HAP-1 (cell line): ENCODE results near the gene DERL2.

Experiments used
- DNase-seq, 2 experiments: peaks; one replicate each; pipeline ENCODE4 v3.0.0-alpha.2; 2016 to 2020; ENCODE audit warnings: low spot score in 2 of 2
- H3K27me3 ChIP-seq: fragments of 250-450 bp; sonication (Bioruptor Pico); 2 replicates; pipeline ENCODE4 v1.5.1; 2020; ENCODE audit warnings: low read depth, mild to moderate bottlenecking, moderate library complexity
- H3K36me3 ChIP-seq: fragments of 250-450 bp; sonication (Bioruptor Pico); replicated peaks from 2 replicates; pipeline ENCODE4 v1.5.1; 2020; ENCODE audit warnings: mild to moderate bottlenecking
- H3K4me1 ChIP-seq: fragments of 250-450 bp; sonication (Bioruptor Pico); 2 replicates; pipeline ENCODE4 v1.5.1; 2020; ENCODE audit warnings: mild to moderate bottlenecking
- H3K4me3 ChIP-seq: fragments of 250-450 bp; sonication (Bioruptor Pico); 2 replicates; pipeline ENCODE4 v1.5.1; 2020; ENCODE audit warnings: mild to moderate bottlenecking, moderate library complexity
- H3K9me3 ChIP-seq: fragments of 250-450 bp; sonication (Bioruptor Pico); 2 replicates; pipeline ENCODE4 v1.5.1; 2020; ENCODE audit warnings: mild to moderate bottlenecking, moderate library complexity
- in situ Hi-C: fragments of 300-500 bp; cut with MboI; formaldehyde crosslinking; loops from 3 replicates; pipeline ENCODE4 v1.14.3; 2020; ENCODE audit warnings: low sequenced_read_pairs, inconsistent platforms, mixed read lengths

Gene DERL2

GRCh38 chr17:5513628-5514027 lies 27.6 kb upstream of the DERL2 start:
- Histone ChIP-seq H3K36me3 (no peaks in the 10 kb centered on the region), H3K4me3 (no peak overlapping the region), H3K9me3 (no peaks in the 10 kb centered on the region), H3K4me1 (no peaks in the 10 kb centered on the region), H3K27me3 (no peaks in the 10 kb centered on the region)
- no peak for DNase-seq
- in situ Hi-C loops: no loop called here

- no peaks in the 10 kb centered on the region for H3K4me1 ChIP-seq
- H3K36me3 ChIP-seq: no peaks in the 10 kb centered on the region
- no peaks in the 10 kb centered on the region for H3K9me3 ChIP-seq
- no peak overlapping the region for H3K4me3 ChIP-seq
- DNase-seq: no peak
- no peaks in the 10 kb centered on the region for H3K27me3 ChIP-seq
- in situ Hi-C loops: no loop called here
Measured at GRCh38 chr17:5511401-5512225, 25.6 kb upstream of the DERL2 start.

DNA sequence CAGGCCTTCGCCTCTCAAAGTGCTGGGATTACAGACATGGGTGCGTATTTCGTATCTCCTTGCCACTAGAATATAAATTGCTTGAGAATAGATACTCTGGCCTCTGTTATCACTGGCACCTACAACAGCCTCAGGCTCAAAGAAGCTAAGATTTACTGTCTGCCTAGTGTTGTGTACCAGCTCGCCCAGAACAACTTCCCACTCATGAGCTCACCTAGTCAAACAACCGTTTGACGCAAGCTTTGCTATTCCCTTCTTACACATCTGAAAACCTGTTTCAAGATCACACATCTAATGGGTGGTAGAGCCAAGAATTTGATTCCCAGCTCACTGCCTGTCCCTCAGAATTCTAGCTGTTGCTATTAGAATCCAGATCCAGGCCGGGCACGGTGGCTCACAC lies 24.8 kb upstream of the DERL2 start:
- Histone ChIP-seq H3K9me3 (no peaks in the 10 kb centered on the region), H3K4me1 (no peaks in the 10 kb centered on the region), H3K27me3 (no peaks in the 10 kb centered on the region), H3K4me3 (no peak overlapping the region), H3K36me3 (no peaks in the 10 kb centered on the region)
- no peak for DNase-seq
- in situ Hi-C loops: no loop called here

GRCh38 chr17:5509482-5509881 lies 23.5 kb upstream of the DERL2 start:
- no peaks in the 10 kb centered on the region for H3K9me3 ChIP-seq
- in situ Hi-C loops: no loop called here
- no peaks in the 10 kb centered on the region for H3K36me3 ChIP-seq
- no peak for DNase-seq
- H3K4me3 ChIP-seq: no peak overlapping the region
- no peaks in the 10 kb centered on the region for H3K27me3 ChIP-seq
- H3K4me1 ChIP-seq: no peaks in the 10 kb centered on the region

DNA sequence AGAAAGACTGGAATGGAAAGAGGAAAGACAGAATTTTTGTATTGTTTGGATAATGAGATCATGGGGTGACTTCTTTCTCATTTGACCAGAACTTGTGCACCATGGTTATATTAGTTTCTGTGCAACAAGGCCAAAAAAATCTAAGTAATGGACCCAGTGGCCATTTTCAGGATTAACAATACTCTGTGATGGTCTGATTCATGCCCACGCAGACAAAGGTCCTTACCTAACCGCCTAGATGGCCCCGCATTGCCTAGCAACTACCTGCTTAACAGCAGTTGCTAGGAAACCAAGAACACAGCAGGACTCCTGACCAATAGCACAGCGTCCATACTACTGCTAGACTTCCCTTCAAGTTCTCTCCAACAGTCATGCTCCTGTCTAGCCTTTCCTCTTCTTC lies 22.8 kb upstream of the DERL2 start:
- in situ Hi-C loops: no loop called here
- no peak for DNase-seq
- Histone ChIP-seq H3K36me3 (no peaks in the 10 kb centered on the region), H3K9me3 (no peaks in the 10 kb centered on the region), H3K4me3 (no peak overlapping the region), H3K27me3 (no peaks in the 10 kb centered on the region), H3K4me1 (no peaks in the 10 kb centered on the region)

DNA sequence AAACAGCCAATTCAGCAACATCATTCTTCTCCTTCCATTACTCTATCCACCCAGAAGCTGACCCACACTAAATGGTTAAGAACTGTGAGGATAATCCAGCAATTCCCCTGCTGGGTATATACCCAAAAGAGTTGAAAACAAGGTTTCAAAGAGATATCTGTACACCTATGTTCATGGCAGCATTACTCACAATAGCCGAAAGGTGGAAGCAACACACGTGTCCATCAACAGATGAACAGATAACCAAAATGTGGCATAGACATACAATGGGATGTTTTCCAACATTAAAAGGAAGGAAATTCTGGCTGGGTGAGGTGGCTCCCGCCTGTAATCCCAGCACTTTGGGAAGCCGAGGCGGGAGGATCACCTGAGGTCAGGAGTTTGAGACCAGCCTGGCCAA lies 20.3 kb upstream of the DERL2 start:
- H3K9me3 ChIP-seq: no peaks in the 10 kb centered on the region
- H3K4me3 ChIP-seq: no peak overlapping the region
- no peaks in the 10 kb centered on the region for H3K36me3 ChIP-seq
- DNase-seq: no peak
- no peaks in the 10 kb centered on the region for H3K27me3 ChIP-seq
- H3K4me1 ChIP-seq: no peaks in the 10 kb centered on the region
- in situ Hi-C loops: no loop called here

DNA sequence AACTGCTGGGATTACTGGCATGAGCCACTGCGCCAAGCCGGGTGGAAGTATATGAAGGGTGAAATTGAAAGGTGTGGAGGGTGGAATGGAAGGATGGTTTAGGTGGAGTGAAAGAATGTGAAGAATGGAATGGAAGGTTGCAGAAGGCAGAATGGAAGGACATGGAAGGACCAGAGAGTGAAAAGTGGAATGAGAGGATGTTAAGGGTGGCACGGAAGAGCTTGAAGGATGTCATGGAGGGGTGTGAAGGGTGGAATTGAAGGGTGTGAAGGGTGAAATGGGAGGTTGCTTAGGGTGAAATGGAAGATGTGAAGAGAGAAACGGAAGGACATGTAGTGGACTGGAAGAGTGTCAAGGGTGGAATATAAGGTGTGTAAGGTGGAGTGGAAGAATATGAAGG lies 16.6 kb upstream of the DERL2 start:
- H3K4me3 ChIP-seq: no peak overlapping the region
- in situ Hi-C loops: no loop called here
- no peaks in the 10 kb centered on the region for H3K36me3 ChIP-seq
- no peak for DNase-seq
- H3K4me1 ChIP-seq: no peaks in the 10 kb centered on the region
- no peaks in the 10 kb centered on the region for H3K9me3 ChIP-seq
- no peaks in the 10 kb centered on the region for H3K27me3 ChIP-seq

GRCh38 chr17:5501685-5502084 lies 15.7 kb upstream of the DERL2 start:
- no peak for DNase-seq
- no peaks in the 10 kb centered on the region for H3K4me1 ChIP-seq
- H3K27me3 ChIP-seq: no peaks in the 10 kb centered on the region
- no peaks in the 10 kb centered on the region for H3K36me3 ChIP-seq
- no peaks in the 10 kb centered on the region for H3K9me3 ChIP-seq
- in situ Hi-C loops: no loop called here
- no peak overlapping the region for H3K4me3 ChIP-seq

DNA sequence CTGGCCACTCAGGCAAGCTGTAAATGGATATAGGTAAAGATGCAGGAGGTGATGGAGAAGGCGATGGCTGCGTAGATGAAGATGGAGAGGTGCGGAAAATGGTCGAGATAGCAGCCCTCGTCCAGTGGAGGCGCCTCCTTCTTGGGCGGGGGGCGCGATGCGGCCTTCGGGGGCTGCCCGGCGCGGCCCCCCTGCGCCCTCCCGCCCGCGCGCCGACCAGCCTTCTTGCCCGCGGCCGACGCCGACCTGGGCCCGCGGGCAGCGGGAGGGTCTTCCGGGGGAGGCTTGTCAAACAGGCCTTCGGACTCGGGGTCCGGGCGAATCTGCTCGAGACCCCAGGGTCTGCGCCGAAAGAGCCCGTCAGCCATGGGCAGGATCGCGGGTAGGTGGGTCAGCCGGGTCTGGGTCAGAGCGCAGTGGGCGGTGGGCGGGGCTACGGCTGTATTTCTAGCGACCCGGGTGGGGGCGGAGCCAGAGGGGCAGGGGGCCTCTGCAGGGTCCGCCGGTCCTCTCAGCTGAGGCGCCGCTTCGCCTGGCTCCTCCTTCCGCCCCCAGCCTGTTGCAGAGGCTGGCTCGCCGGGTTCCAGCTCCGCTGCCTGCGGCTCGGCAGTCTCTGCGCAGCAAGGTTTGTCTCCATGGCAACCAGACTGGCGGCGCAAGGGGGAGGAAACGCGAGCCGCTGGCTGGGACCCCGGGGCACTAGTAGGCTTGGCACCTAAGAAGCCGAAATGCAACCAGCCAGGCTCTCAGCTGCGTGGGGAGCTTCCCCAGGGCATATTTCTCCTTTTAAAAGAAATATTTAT lies 14.8 kb upstream of the DERL2 start:
- in situ Hi-C loops: no loop called here
- Histone ChIP-seq H3K9me3 (no peaks in the 10 kb centered on the region), H3K36me3 (no peaks in the 10 kb centered on the region), H3K27me3 (no peaks in the 10 kb centered on the region), H3K4me3 (peak overlapping the region; percentile 52), H3K4me1 (no peaks in the 10 kb centered on the region)
- peak; percentile 93 to 94 for DNase-seq

DNA sequence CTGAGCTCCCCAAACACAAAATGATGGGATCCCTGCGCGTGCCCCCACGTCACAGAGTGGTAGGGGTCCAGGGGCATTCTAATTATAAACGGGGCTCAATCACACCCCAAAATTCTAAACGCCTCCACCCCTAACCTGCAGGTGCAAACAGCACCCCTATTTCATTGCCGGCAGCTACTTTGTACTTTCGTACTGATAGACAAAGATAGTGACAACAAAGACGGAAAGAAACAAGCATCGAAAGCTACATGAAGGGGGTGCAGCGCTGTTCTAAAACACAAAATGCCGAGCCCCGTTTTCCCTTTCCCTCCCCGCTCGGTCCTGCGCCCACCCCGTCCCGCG lies 14.2 kb upstream of the DERL2 start:
- DNase-seq: no peak
- Histone ChIP-seq H3K9me3 (no peaks in the 10 kb centered on the region), H3K36me3 (no peaks in the 10 kb centered on the region), H3K27me3 (no peaks in the 10 kb centered on the region), H3K4me1 (no peaks in the 10 kb centered on the region), H3K4me3 (peak overlapping the region; percentile 52)
- in situ Hi-C loops: no loop called here

- Histone ChIP-seq H3K9me3 (no peaks in the 10 kb centered on the region), H3K4me1 (no peaks in the 10 kb centered on the region), H3K27me3 (no peaks in the 10 kb centered on the region), H3K36me3 (no peaks in the 10 kb centered on the region), H3K4me3 (no peak overlapping the region; the same call in 1 of the 2 replicates)
- no peak for DNase-seq
- in situ Hi-C loops: no loop called here
Measured at GRCh38 chr17:5499476-5500231, 13.7 kb upstream of the DERL2 start.

DNA sequence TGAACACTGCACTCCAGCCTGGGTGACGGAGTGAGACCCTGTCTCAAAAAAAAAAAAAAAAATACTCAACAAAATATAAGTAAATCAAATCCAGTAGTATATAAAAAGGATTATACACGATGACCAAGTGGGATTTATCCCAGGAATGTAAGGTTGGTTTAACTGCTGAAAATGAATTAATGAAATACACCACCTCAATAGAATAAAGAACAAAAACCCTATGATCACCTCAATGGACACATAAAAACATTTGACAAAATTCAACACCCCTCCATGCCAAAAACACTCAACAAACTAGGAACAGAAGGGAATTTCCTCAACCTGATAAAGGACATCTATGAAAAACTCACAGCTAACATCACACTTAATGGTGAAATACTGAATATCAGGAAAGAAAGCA lies 7.0 kb upstream of the DERL2 start:
- Histone ChIP-seq H3K36me3 (peaks cover 18% of the 10 kb centered on the region), H3K4me3 (no peak overlapping the region), H3K9me3 (no peaks in the 10 kb centered on the region), H3K27me3 (no peaks in the 10 kb centered on the region), H3K4me1 (no peaks in the 10 kb centered on the region)
- in situ Hi-C loops: no loop called here
- no peak for DNase-seq

DNA sequence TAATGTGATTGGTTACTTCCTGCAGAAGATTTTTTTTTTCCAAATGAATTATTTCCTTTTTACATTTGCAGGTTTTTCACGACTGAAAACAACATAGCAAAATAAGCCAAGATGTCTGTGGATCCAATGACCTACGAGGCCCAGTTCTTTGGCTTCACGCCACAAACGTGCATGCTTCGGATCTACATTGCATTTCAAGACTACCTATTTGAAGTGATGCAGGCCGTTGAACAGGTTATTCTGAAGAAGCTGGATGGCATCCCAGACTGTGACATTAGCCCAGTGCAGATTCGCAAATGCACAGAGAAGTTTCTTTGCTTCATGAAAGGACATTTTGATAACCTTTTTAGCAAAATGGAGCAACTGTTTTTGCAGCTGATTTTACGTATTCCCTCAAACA lies 2.8 kb upstream of the DERL2 start:
- in situ Hi-C loops: no loop called here
- no peaks in the 10 kb centered on the region for H3K27me3 ChIP-seq
- H3K4me1 ChIP-seq: peaks cover 9% of the 10 kb centered on the region
- H3K36me3 ChIP-seq: peaks cover 32% of the 10 kb centered on the region
- H3K4me3 ChIP-seq: no peak overlapping the region
- DNase-seq: no peak
- H3K9me3 ChIP-seq: no peaks in the 10 kb centered on the region
